Spleen (tissue), 11 donors: ENCODE results near the gene PPP1R37. TPM values are rescaled to one million over a fixed set of nuclear protein-coding genes. Genes with fewer than 3 reads are reported as not detected.
A peak's percentile ranks its signal among the peaks of the same experiment; 100 is the strongest.
"Not testable (repeated sequence)": the region's sequence is repeated elsewhere in the genome, so short reads cannot be mapped to it uniquely, and the experiment has no call there.

Experiments
- DNase-seq: peaks from one replicate; pipeline ENCODE4 v3.0.0-alpha.2; 2020
- H3K27ac ChIP-seq, 8 donors: fragments of 200-600 bp; sonication (generic) in 7 of 8; 1 replicate in 4 of 8; 2 replicates in 4 of 8; pipeline versions ENCODE4 v1.5.0 to v1.8.0; 2016 to 2021; ENCODE audit warnings: inconsistent platforms in 4 of 8, mild to moderate bottlenecking in 4 of 8, moderate library complexity in 1 of 8
- H3K27me3 ChIP-seq, 7 donors: fragments of 200-600 bp; sonication (generic) in 6 of 7; replicated peaks in 1 of 7; 1 replicate in 4 of 7; 2 replicates in 3 of 7; pipeline versions ENCODE4 v1.5.0 to v1.8.0; 2016 to 2021; ENCODE audit warnings: inconsistent platforms in 3 of 7, mild to moderate bottlenecking in 1 of 7
- H3K36me3 ChIP-seq, 6 donors: fragments of 200-600 bp; sonication (generic) in 5 of 6; 1 replicate in 4 of 6; 2 replicates in 2 of 6; pipeline versions ENCODE4 v1.5.0 to v1.8.0; 2016 to 2021; ENCODE audit warnings: inconsistent platforms in 2 of 6
- H3K4me1 ChIP-seq, 6 donors: fragments of 200-600 bp; sonication (generic) in 5 of 6; 1 replicate in 3 of 6; 2 replicates in 3 of 6; pipeline versions ENCODE4 v1.5.0 to v1.8.0; 2016 to 2021; ENCODE audit warnings: inconsistent platforms in 3 of 6
- H3K4me3 ChIP-seq, 8 donors: fragments of 200-600 bp; sonication (generic) in 7 of 8; 1 replicate in 4 of 8; 2 replicates in 4 of 8; pipeline versions ENCODE4 v1.5.0 to v1.8.0; 2016 to 2021; ENCODE audit warnings: inconsistent platforms in 4 of 8, mild to moderate bottlenecking in 4 of 8, moderate library complexity in 2 of 8
- H3K9me3 ChIP-seq, 8 donors: fragments of 200-600 bp; sonication (generic) in 7 of 8; 1 replicate in 4 of 8; 2 replicates in 4 of 8; pipeline versions ENCODE4 v1.5.0 to v1.8.0; 2016 to 2021; ENCODE audit warnings: inconsistent platforms in 4 of 8
- CTCF ChIP-seq, 11 experiments: fragments of 200-600 bp in 7 of 11; fragments of 450-650 bp in 4 of 11; sonication (generic) in 4 of 11; IDR thresholded peaks in 8 of 11; conservative IDR thresholded peaks in 3 of 11; 1 replicate in 7 of 11; 2 replicates in 4 of 11; pipeline versions ENCODE4 v1.4.0 to v1.8.0; 2016 to 2021; ENCODE audit warnings: antibody characterized with exemption in 11 of 11, inconsistent platforms in 4 of 11, mild to moderate bottlenecking in 1 of 11
- POLR2A ChIP-seq, 3 donors: fragments of 450-650 bp; IDR thresholded peaks; one replicate each; pipeline ENCODE4 v1.5.1; 2017; ENCODE audit warnings: antibody characterized with exemption in 3 of 3, mild to moderate bottlenecking in 1 of 3
- POLR2AphosphoS5 ChIP-seq, 3 donors: sonication (generic); formaldehyde crosslinking; IDR thresholded peaks; one replicate each; pipeline ENCODE4 v1.5.1; 2017; ENCODE audit warnings: antibody characterized with exemption in 3 of 3
- WGBS, 5 donors: extraction: QIAGEN DNeasy Blood & Tissue Kit in 3 of 5; methylation state at CpG; one replicate each; pipeline versions ENCODE4 v1.1.5 to v1.1.7; 2013 to 2018; 5-methylcytosine and 5-hydroxymethylcytosine counted together
- intact Hi-C: fragments of 100-400 bp; cut with DNase I; formaldehyde crosslinking; loops from one replicate; pipeline ENCODE4 v1.15.0; 2023; ENCODE audit warnings: low total_unique reads
- polyA plus RNA-seq, 3 donors: library from polyadenylated mRNA; stranded (reverse); fragments of 200-250 nt; gene quantifications; one replicate each; pipeline ENCODE4 v1.2.1, GENCODE V29; 2013
- total RNA-seq, 7 donors: library from RNA; depleted of rRNA in 3 of 7; stranded (reverse); fragments of >200 nt in 3 of 7; fragmentation: NEBNext Ultra II Directional in 4 of 7; extraction: Animal tissue kit (Norgen Biotek cat#: 25700) in 4 of 7; gene quantifications; one replicate each; pipeline versions ENCODE4 v1.1.0 to v1.2.1, GENCODE V29; 2016 to 2021
- donor health status: healthy with polysubstance abuse.
- donor health status: DM: no; HTN: no; CAD: no; lungs with moderate emphysema.
- donor health status: DM: no; HTN: no; CAD: no.
- donor health status: Bipolar disorder and iron deficiency.
- donor health status: healthy.
- donor health status: DM: no; HTN: no; CAD: no.
- donor health status: DM: yes; HTN: yes; CAD: no.

PPP1R37 gene
- total and polyA plus RNA-seq, 10 donors, result 14.3 to 36.7 (median 20.0) TPM

- Histone ChIP-seq H3K27me3 (no peaks in the 10 kb centered on the region), H3K4me1 (peaks cover 20 to 87% (median 54%) of the 10 kb centered on the region in 6 donors), H3K9me3 (no peaks in the 10 kb centered on the region), H3K36me3 (peaks cover 0 to 18% (median 0%) of the 10 kb centered on the region in 6 donors), H3K27ac (peak overlapping the region in 7 of 8 donors; percentile 7 to 78 (median 62)), H3K4me3 (peak overlapping the region in 4 of 8 donors; percentile 12 to 63 (median 32))
- intact Hi-C loops, result no loop called here
- TF ChIP-seq POLR2A (IDR thresholded peaks at IDR 0.05), result no peak
- TF ChIP-seq CTCF (IDR thresholded peaks at IDR 0.05 in 8 of 11, conservative IDR thresholded peaks at IDR 0.05 in 3 of 11), result peak in 2 of 11 experiments; percentile 10 to 11
- no peak for TF ChIP-seq POLR2AphosphoS5 (IDR thresholded peaks at IDR 0.05)
- no peak for DNase-seq
- 50 to 61% (median 56%) methylated on average over 26 of the region's 26 CpGs for WGBS, 5 donors
Measured at GRCh38 chr19:45103508-45104319, 10.7 kb downstream of the PPP1R37 start.

- Histone ChIP-seq H3K27ac (peak overlapping the region in 5 of 8 donors; percentile 27 to 78 (median 62)), H3K27me3 (no peaks in the 10 kb centered on the region), H3K4me1 (peaks cover 20 to 78% (median 48%) of the 10 kb centered on the region in 6 donors), H3K36me3 (peaks cover 0 to 10% (median 0%) of the 10 kb centered on the region in 6 donors), H3K4me3 (no peak overlapping the region), H3K9me3 (no peaks in the 10 kb centered on the region)
- 51 to 70% (median 63%) methylated on average over 16 of the region's 16 CpGs for WGBS, 5 donors
- intact Hi-C loops, result no loop called here
- peak in 1 of 3 donors; percentile 25 for TF ChIP-seq POLR2AphosphoS5 (IDR thresholded peaks at IDR 0.05)
- no peak for TF ChIP-seq POLR2A (IDR thresholded peaks at IDR 0.05)
- no peak for TF ChIP-seq CTCF (IDR thresholded peaks at IDR 0.05 in 8 of 11, conservative IDR thresholded peaks at IDR 0.05 in 3 of 11)
- DNase-seq, result no peak
Measured at GRCh38 chr19:45104658-45105349, 11.8 kb downstream of the PPP1R37 start.

GRCh38 chr19:45106363-45106762 lies 13.4 kb downstream of the PPP1R37 start:
- H3K27ac ChIP-seq, H3K9me3 ChIP-seq, H3K36me3 ChIP-seq, intact Hi-C loops, H3K27me3 ChIP-seq, H3K4me3 ChIP-seq, DNase-seq: not testable (repeated sequence)
- 87 to 95% (median 91%) methylated on average over 11 of the region's 11 CpGs for WGBS, 5 donors
- peaks cover 20 to 78% (median 46%) of the 10 kb centered on the region in 6 donors for H3K4me1 ChIP-seq

GRCh38 chr19:45107621-45108150 lies 14.7 kb downstream of the PPP1R37 start:
- TF ChIP-seq CTCF (IDR thresholded peaks at IDR 0.05 in 8 of 11, conservative IDR thresholded peaks at IDR 0.05 in 3 of 11) (no peak), POLR2AphosphoS5 (IDR thresholded peaks at IDR 0.05) (no peak), POLR2A (IDR thresholded peaks at IDR 0.05) (no peak)
- intact Hi-C loops, result no loop called here
- Histone ChIP-seq H3K27ac (no peak overlapping the region), H3K4me1 (peaks cover 17 to 77% (median 34%) of the 10 kb centered on the region in 6 donors), H3K4me3 (no peak overlapping the region), H3K27me3 (no peaks in the 10 kb centered on the region), H3K9me3 (no peaks in the 10 kb centered on the region), H3K36me3 (no peaks in the 10 kb centered on the region)
- WGBS, 5 donors, result 51 to 72% (median 63%) methylated on average over 12 of the region's 12 CpGs
- no peak for DNase-seq
